ENCODE results near the gene CHRND. TPM values are rescaled to one million over a fixed set of nuclear protein-coding genes. Genes with fewer than 3 reads are reported as not detected.

The CHRND gene
- total and polyA plus RNA-seq, 2 of the 13 experiments (the other 11 are each of a cell fraction or from before 2014, with no cell fraction given): 0.18 TPM; not detected in 1

DNA sequence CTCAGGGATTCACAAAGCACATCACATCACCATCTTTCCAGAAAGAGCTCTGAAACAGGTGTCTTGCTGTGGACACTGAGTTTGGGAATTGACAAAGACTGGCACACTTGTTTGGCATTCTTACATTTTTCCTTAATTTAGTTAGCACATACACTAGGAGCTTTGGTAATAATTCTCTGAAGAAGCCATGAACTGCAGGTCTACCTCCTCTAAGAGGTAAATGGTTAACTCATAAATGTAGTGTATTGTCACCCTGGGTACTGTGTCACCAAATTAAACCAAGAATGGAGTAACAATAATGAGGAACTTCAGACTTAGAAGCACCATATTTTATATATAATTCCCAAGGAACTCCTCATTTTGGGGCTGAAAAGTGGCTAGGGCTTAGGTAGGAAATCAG, 47.1 kb downstream of the CHRND start (continued):
- TF ChIP-seq ZNF615 (CRISPR knock-in tag; IDR thresholded peaks at IDR 0.05; ENCODE audit: borderline replicate concordance): no peak
- no peak for TF ChIP-seq SNAI1 (CRISPR knock-in tag; IDR thresholded peaks at IDR 0.05; ENCODE audit: borderline replicate concordance)
- no peak for TF ChIP-seq ZBTB43 (CRISPR knock-in tag; conservative IDR thresholded peaks at IDR 0.05)
- TF ChIP-seq EEA1 (CRISPR knock-in tag; IDR thresholded peaks at IDR 0.05; ENCODE audit: borderline replicate concordance): no peak
- TF ChIP-seq MBNL3 (CRISPR knock-in tag; conservative IDR thresholded peaks at IDR 0.05): no peak

GRCh38 chr2:232573771-232574435, 47.9 kb downstream of the CHRND start:
- CTCF ChIA-PET (ENCODE audit: low intra/inter-chr PET ratio, low total read pairs): no interaction called here
- TF ChIP-seq MAF1 (CRISPR knock-in tag; IDR thresholded peaks at IDR 0.05; ENCODE audit: borderline replicate concordance): 0 out of 2 replicates have a peak, but pooled peaks have one; percentile 6
- 0 out of 2 replicates have a peak, but pooled peaks have one; percentile 31 for TF ChIP-seq MYPOP (CRISPR knock-in tag; IDR thresholded peaks at IDR 0.05)
- no peak for TF ChIP-seq SOX13 (IDR thresholded peaks at IDR 0.05)
- peak in 1 of 2 experiments; percentile 40; a peak in 1 of 4 replicates for TF ChIP-seq SOX13 (CRISPR knock-in tag; conservative IDR thresholded peaks at IDR 0.05 in 1 of 2, IDR thresholded peaks at IDR 0.05 in 1 of 2)
- no peak for TF ChIP-seq TBL1XR1 (IDR thresholded peaks at IDR 0.05; ENCODE audit: borderline replicate concordance, low read length, partially characterized antibody)
- TF ChIP-seq SOX6 (IDR thresholded peaks at IDR 0.05): no peak
- 0 out of 2 replicates have a peak, but pooled peaks have one; percentile 15 for TF ChIP-seq SOX6 (CRISPR knock-in tag; IDR thresholded peaks at IDR 0.05)
- TF ChIP-seq, protein P1, sequence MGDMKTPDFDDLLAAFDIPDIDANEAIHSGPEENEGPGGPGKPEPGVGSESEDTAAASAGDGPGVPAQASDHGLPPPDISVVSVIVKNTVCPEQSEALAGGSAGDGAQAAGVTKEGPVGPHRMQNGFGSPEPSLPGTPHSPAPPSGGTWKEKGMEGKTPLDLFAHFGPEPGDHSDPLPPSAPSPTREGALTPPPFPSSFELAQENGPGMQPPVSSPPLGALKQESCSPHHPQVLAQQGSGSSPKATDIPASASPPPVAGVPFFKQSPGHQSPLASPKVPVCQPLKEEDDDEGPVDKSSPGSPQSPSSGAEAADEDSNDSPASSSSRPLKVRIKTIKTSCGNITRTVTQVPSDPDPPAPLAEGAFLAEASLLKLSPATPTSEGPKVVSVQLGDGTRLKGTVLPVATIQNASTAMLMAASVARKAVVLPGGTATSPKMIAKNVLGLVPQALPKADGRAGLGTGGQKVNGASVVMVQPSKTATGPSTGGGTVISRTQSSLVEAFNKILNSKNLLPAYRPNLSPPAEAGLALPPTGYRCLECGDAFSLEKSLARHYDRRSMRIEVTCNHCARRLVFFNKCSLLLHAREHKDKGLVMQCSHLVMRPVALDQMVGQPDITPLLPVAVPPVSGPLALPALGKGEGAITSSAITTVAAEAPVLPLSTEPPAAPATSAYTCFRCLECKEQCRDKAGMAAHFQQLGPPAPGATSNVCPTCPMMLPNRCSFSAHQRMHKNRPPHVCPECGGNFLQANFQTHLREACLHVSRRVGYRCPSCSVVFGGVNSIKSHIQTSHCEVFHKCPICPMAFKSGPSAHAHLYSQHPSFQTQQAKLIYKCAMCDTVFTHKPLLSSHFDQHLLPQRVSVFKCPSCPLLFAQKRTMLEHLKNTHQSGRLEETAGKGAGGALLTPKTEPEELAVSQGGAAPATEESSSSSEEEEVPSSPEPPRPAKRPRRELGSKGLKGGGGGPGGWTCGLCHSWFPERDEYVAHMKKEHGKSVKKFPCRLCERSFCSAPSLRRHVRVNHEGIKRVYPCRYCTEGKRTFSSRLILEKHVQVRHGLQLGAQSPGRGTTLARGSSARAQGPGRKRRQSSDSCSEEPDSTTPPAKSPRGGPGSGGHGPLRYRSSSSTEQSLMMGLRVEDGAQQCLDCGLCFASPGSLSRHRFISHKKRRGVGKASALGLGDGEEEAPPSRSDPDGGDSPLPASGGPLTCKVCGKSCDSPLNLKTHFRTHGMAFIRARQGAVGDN (CRISPR knock-in tag; IDR thresholded peaks at IDR 0.05): peak; percentile 53
- TF ChIP-seq ZNF101 (CRISPR knock-in tag; IDR thresholded peaks at IDR 0.05; ENCODE audit: borderline replicate concordance, low read depth): no peak
- TF ChIP-seq ZNF605 (CRISPR knock-in tag; IDR thresholded peaks at IDR 0.05): 0 out of 2 replicates have a peak, but pooled peaks have one; percentile 35
- TF ChIP-seq EZH2 (conservative IDR thresholded peaks at IDR 0.05; ENCODE audit: low read depth, low read length): no peak

More at GRCh38 chr2:232573771-232574435, 47.9 kb downstream of the CHRND start:
- DNase-seq (ENCODE audit: low spot score) (no peak), FAIRE-seq (no peak), ATAC-seq (peak; percentile 4)
- in situ Hi-C loops (cut with HindIII; ENCODE audit: extremely low pct_ligation_motif_present, low pct_unique_long_range_greater_than_20kb) (no loop called here), intact Hi-C loops (cut with micrococcal nuclease; ENCODE audit: unreplicated experiment) (no loop called here)
- Histone ChIP-seq H3K27me3 (ENCODE audit: control insufficient read depth in 1 of 2, insufficient read depth in 2 of 2, low read length in 2 of 2) (no peaks in the 10 kb centered on the region), H4K20me1 (ENCODE audit: insufficient read depth, low read length) (no peaks in the 10 kb centered on the region), H2AFZ (ENCODE audit: low read length) (no peak overlapping the region), H3K9me3 (ENCODE audit: low read length) (no peaks in the 10 kb centered on the region), H3K4me3 (replicated peaks in 1 of 3; ENCODE audit: insufficient read depth in 1 of 3, low read depth in 2 of 3, low read length in 3 of 3) (peak overlapping the region in 1 of 3 experiments; percentile 15; a peak in 1 of 6 replicates), H3K36me3 (replicated peaks in 1 of 2; ENCODE audit: control insufficient read depth in 1 of 2, insufficient read depth in 2 of 2, low read length in 2 of 2) (peaks cover 13 to 37% of the 10 kb centered on the region in 2 experiments), H3K9ac (ENCODE audit: insufficient read depth, low read depth, low read length) (peak overlapping the region; percentile 40), H3K4me1 (ENCODE audit: insufficient read depth, low read length) (peaks cover 50% of the 10 kb centered on the region), H3K27ac (ENCODE audit: extremely low read length, insufficient read depth, low read length) (peak overlapping the region; percentile 82), H3K79me2 (ENCODE audit: insufficient read depth, low read length) (no peaks in the 10 kb centered on the region), H3K4me2 (ENCODE audit: low read depth, low read length) (peak overlapping the region; percentile 63)
- WGBS (ENCODE audit: low lambda C conversion rate): 75% methylated on average over 8 of the region's 8 CpGs
- POLR2A ChIA-PET: interaction anchor here (1.9 kb wide), 1 partner anchor 23 kb away, joined by 10 read pairs; the partner anchor contains the start of genes EIF4E2 and TIGD1
- BruUV-seq (replicated peaks): no TSS peak
